Activated gamma-delta T cell treated with anti-CD3 and anti-CD28 coated beads, Interleukin-2, amount 50 U/mL, for 16 hours (primary cell): ENCODE results near the gene ZNF236.
"Not testable (repeated sequence)": the region's sequence is repeated elsewhere in the genome, so short reads cannot be mapped to it uniquely, and the experiment has no call there.

Source experiments
- DNase-seq: peaks from one replicate; pipeline ENCODE4 v3.0.0-alpha.2; 2020; ENCODE audit warnings: low read depth

Gene ZNF236

DNA sequence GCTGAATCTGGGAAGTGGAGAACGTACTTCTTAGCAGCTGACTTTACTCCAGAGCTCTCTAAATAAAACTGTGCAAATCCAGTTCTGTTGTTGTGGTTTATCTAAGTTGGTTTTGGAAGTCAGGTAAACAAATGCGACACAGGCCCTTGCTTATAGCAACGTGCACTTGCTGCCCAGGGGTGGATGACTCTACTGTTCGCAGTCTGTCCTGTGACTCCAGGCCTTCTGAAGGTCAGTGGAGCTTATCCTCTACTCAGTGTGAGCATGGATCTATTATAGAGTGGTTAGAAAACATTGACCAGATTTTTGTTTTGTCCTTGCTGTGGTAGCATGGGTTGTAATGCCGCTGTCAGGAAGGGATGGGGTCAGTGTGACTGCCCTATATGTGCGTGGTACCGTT, 89.1 kb downstream of the ZNF236 start:
- DNase-seq: no peak

DNA sequence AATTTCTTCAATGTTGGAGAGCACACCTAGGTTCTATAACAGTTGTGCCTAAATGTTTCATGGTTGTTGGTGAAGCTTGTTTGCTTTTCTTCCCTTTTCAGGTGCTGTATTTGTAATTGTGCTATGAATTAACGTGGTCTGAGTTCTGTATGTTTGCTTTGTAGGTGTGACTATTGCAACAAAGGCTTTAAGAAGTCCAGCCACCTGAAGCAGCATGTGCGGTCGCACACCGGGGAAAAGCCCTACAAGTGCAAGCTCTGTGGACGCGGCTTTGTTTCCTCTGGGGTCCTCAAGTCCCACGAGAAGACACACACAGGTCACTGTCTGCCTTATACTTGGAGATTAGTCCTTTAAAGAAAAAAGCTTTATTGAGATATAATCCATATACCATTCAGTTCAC, 91.2 kb downstream of the ZNF236 start:
- no peak for DNase-seq

DNA sequence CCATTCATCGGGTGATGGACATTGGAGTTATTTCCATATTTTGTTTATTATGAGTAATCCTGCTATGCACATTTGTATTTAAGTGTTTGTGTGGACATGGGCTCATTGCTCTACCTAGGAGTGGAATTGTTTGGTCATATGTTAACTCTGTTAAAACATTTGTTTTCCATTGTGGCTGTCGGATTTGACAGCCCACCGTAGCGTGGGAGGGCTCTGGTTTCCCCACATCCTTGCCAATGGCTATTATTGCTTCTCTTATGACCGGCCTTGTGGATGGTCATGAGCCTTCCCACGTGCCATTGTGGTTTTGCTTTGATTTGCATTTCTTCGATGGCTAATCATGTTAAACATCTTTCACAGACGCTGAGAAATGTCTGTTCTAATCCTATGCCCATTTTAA, 92.0 kb downstream of the ZNF236 start:
- DNase-seq: no peak

DNA sequence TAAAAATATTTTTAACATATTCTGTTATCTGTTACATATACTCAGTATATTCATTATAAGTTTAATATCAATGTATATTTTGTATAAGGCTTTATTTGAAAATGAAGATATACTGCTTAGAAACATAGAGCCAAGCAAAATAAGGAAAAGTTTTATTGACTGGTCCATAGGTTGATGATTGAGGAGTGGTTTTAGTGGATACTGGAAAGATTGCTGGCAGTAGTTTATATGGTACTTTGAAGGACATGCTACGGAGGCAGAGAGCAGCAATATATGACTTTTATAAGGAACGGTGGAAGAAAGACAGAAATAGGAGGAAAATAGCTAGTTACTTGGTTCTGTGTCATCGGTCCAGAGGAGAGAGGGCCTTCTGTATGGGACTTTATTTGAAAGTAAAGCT, 92.4 kb downstream of the ZNF236 start:
- no peak for DNase-seq

DNA sequence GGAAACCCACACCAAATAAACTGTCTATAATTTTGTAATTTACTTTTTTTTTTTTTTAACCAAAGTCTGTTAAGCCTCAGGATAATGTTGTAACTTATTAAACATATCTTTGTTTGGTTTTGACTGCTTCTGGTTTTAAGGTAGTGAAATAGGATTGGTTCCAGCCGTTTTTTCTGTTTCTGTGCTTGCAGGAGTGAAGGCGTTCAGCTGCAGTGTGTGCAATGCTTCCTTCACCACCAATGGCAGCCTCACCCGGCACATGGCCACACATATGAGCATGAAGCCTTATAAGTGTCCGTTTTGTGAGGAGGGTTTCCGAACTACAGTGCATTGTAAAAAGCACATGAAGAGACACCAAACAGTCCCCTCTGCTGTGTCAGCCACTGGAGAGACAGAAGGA, 93.1 kb downstream of the ZNF236 start:
- no peak for DNase-seq

DNA sequence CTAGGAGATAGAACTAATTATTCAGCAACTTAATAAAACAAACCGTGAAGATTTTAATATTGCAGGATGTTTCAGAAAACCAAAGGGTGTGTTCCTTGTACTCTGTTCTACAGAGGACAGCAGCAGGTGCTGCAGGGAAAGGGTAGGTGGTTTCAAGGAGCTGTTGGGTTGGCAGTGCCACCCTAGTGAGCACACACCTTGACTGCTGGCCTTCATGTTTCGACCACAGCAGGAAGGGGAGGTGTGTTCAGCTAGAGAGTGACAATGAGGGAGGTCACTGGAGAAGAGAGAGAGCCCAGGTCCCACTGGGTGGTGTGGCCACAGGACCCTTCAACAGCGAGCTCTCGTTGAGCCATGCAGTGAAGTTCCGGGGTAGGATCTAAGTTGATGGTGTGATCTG, 98.6 kb downstream of the ZNF236 start:
- no peak for DNase-seq

DNA sequence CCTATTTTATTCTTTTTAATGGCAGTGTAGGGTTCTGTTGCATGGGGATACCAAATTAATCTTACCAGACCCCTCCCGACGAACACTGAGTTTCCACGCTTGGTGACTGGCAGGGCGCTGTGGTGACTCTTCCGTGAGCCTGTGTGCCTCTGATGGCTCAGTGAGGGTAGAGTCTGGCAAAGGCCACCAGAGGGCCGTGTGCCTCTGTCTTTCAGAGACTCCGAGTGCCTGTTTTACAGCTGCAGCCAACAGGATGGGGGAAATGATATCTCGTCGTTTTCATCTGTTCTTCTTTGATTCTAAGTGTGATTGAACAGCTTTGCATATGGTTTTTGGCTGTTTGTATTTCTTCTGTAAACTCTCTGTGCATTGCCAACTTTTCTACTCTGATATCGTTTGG, 99.8 kb downstream of the ZNF236 start:
- peak; percentile 7 for DNase-seq

DNA sequence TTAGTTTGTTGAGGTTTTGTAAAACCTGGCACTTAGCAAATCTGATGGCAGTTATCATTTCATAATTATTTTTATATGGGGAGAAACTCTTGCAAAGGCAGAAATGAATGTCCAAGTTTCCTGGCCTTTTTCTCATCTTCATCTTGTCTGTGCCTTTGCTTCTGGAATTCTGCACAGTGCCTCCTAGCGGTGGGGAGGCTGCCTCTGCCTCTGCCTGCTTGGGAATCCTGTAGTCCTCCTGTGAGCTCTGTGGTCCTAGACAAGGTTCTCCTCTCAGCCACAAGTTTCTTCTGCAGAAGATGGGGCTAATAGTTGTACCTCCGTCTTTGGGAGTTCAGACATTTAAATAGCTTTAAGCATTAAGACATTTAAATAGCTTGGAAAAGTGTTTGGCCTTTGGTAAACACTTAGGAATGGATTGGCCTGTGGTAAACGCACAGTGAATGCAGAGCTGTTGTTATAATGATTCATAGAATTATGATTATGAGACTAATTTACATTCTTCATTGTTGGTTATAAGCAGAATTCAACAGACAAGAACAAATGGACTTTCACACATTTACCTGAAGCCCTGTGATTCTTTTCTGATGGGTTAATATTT, 101.2 kb downstream of the ZNF236 start:
- no peak for DNase-seq

DNA sequence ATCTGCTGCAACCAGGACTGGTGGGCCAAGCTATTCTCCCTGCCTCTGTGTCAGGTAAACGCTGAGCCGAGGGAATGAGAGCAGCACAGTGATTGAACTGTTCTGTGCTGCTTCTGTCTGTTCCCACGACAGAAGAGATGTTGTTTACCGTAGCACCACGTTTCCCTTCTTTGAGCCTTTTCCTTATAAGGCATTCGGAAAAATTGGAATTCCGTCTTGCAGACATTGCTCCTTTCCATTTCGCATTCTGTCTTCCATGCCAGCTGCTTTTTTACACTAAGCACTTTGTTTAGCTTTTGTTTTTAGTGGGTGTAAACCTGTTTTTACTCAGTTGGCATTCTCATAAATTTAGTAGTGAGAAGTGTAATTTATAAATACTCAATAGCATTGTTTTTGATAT, 103.1 kb downstream of the ZNF236 start:
- no peak for DNase-seq

DNA sequence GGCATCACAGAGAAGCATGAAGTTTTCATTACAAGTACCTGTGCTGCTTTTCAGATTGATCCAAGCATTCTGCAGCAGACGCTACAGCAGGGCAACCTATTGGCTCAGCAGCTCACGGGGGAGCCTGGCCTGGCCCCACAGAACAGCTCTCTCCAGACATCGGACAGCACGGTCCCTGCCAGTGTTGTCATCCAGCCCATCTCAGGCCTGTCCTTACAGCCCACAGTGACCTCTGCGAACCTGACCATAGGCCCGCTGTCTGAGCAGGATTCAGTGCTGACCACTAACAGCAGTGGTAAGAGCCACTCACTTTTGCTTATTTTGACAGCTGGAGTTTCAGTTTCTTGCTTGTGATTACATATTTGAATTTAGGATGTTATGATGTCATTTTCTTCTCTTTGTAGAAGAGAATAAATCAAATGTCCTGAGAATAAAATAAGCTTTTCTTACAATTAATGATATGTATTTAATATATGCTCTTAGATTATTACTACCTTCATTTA, 104.9 kb downstream of the ZNF236 start:
- DNase-seq: no peak

DNA sequence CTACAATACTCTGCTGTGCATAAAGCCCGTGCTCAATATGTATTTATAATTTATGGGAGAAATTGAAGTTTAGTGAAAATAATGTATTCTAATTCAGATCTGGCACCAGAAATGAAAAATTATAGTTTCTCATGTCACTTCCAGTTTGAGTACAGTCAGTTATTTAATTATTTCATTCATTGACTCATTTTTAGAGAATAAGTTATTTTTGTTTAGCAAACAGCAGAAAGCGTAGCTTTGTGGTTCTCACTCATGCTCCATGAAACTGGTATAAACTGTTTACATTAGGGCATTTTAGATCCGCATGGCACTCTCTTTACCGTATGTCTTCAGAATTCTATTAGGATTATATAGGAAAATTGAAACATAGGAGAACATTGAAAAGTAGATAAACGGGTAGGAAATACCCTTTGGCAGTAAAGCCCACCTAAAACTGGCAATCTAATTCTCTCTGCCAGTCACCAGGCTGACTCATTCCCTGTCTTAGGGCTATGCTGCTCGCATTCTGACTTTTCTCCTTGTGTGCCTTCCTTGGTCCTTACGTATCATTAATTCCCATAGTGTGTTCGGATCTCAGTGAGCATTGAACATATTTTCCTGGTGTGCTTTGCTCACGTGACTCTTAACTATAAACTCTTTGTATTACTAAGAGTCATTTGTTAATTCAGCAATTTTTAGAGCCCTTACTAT, 106.0 kb downstream of the ZNF236 start:
- no peak for DNase-seq

DNA sequence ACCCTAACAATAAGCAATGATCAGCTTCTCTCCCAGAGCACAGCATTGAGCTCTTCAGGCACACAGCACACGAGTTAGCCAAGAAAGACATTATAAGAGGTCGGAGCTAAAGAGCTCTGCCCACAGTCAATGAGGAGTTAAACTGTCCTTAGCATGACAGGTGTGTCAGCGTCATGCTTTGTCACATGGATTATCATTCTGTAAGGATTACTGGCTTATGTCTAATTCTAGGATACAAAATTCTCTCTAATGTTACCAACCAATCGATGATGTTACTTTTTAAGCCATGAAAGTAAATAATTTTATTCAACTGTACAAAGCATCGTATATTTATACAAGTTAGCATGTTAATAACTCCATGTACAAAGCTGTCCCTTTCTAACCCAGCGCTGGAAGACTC, 108.8 kb downstream of the ZNF236 start:
- no peak for DNase-seq

DNA sequence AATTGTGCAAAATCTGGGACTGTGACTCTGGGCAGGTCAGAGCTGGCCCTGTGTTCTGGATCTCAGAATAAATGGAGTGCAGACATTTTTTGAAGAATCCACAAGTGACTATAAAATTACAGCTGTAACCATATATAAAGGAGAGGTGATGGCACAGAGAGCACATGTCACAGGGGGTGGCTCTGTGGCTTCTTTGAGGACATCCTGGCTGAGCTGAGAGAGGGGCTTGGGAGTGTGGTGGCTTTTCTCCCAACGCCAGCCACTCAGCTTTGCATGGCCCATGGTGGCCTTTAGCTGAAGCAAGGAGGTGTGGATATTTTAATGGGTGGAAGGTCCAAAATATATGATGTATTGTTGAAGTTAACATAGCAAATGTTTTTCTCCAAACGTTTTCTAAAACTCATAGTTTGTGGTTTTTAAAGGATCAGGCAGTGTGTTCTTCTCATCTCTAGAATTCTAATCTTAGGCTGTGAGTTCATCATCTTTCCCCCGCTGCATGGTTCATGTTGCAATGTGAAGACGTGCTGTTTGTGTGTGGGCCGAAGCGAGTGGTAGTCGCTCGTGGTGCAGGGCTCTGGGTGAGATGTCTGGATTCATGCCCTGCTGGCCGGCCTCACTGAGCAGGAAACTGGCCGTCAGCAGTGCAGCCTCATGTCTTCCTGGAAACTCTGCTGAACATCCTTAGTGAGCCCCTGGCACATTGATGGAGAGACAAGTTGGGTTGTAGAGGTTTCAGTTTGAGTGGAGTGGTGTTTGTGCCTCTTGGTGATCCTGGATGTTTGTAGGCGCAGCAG, 109.9 kb downstream of the ZNF236 start:
- DNase-seq: no peak

DNA sequence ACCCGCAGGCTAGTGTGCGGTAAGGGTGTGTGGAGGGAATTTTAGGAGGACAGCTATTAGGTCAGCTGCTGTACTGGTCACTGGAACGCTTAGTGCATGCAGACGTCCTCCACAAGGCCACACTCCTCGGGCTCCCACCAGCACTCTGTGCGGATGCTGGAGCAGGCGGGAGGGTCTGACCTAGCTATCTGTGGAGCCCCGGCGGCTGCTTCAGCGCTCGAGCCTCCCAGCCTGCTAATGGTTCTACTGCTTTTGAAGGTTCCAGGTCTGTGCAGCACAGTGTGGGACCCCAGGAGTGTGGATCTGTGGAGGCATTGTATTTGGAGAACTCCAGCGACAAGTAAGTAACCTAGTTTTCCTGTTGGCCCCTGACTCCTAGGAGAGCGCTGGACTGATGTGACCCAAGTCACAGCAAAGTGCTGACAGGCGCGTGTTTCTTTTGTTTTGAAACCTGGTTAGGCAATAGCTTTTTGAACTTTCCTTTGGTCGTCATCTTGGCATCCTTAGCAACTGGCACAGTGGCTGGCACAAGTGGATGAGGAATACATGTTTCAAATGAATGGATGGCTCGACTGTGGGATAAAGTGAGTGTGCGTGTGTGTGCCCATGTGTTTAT, 113.5 kb downstream of the ZNF236 start:
- DNase-seq: no peak

DNA sequence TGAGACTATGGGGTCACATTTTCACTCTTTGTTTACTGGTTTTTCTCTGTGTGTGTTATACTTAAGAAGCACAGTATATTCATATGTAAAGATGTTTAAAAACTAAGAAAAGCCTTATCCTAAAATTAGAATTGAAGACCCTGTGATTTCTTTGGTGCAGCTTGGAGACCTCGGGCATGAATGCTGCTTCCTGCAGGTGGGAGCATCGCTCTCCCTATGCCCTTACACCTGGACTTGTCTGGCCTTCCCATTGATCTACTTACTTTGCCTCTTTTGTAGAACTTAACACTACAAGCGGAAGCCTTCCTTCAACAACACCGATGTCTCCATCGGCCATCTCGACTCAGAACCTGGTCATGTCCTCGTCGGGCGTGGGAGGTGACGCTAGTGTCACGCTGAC, 114.5 kb downstream of the ZNF236 start:
- no peak for DNase-seq

DNA sequence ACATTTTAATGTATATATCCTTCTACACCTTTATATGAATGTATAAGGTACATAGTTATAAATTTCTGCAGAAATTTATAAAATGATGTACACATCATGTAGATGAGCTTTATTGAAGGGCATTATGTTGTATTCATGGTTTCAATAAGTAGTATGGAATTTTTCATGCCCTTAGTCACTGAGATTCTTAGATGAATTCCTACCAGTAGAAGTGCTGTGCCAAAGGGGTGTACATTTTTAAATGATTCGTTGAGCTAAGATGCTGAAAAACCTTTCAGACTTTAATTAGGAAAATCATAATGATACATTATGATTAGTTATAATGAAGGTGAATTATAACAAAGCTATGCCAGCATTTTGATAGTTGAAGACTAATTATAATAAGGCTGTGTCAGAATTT, 115.2 kb downstream of the ZNF236 start:
- no peak for DNase-seq

DNA sequence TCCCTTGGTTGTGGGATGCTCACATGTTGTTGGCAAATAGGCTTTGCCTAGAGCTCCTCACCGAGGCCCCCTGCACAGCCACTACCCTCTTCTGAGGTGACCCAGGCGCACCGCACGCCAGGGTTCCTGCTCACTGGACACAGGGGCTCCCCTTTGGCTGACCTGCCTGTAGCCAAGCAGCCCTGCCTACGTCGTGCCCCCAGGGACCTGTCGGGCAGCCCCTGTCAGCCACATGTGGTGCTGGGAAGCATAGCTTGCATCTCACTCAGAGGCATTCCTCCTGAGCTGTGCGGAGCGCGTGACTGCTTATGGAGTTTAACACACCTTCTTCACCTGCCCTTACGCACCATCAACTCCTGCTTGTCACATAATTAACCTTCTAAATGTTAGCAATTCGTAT, 116.3 kb downstream of the ZNF236 start:
- no peak for DNase-seq

DNA sequence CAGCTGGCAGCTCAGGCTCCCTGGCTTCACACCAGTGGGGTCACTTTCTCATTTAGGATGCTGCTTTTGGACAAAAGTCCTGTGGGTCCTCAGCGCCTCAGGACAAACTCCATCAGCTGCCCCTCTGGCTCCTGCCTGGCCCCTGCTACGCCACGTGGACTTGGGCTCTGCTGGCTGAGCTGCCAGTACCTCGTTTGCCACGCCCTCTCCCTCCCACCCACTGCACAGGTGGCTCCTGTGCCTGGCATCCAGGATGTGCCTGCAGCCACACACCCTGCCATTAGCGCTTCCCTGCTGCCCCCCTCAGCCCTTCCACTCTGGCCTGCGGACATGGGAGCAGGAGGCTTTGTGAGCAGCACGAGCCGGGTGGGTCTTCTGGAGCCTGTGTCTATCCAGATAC, 118.9 kb downstream of the ZNF236 start:
- DNase-seq: no peak

DNA sequence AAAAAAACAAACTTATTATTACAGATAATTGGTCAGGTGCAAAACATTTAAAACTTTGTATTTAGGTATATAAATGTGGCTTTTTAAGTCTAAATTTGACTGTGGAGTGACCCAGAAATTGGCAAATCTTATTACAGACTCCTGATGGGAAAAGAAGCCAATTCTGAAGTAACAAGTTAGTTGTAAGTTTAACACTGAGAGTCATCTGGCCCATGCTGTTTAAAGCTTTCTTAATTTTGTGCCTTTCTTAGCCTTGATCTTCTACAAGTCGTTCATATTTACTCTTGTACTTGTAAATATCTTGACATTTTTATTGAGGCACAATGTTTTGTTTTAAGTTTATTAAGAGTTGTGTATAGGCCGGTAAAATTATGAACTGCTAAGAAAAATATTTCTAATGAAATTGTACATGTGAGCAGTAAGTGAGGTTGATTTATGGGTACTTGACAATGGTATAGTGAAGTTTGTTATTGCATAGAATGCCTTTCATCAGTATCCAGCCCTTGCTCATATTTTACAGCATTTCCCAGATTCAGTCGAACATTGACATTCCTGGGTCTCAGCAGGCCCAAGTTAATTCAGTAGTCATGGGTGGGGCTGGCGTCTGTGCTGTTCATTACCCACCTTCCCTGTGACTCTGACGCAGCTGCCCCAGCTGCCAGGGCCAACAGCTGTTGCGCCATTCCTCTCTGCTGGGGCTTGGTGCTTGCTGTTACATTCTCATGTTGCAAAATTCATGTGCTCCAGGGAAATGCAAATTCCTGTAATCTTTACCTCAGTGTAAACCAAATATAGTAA, 121.4 kb downstream of the ZNF236 start:
- DNase-seq: no peak

DNA sequence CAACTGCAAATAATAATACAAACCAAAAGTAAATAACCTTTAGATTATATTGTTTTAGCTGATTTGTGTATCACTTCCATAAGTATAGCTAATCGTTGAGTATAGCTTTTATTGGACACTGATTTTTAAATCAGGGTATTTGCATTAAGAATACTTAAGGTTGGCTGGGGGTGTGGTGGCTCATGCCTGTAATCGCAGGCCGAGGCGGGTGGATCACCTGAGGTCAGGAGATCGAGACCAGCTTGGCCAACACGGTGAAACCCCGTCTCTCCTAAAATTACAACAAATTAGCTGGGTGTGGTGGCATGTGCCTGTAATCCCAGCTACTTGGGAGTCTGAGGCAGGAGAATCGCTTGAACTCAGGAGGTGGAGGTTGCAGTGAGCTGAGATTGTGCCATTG, 122.0 kb downstream of the ZNF236 start:
- not testable (repeated sequence) for DNase-seq

DNA sequence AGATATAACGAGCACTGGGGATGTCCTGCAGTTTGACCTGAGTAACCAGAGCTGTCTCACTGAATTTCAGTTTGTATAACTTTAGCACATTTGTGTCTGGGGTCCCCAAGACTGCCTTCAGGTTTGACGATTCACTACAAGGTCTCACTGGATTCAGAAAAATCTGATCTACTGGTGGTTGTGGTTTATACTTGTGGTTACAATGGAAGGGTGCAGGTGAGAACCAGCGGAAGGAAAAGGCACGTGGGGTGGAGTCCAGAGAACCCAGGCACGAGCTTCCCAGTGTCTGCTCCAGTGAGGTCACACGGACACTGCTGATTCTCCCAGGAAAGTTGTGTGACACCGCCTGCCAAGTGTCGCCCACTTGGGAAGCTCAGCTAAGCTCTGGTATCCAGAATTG, 126.0 kb downstream of the ZNF236 start:
- DNase-seq: no peak
